Ammon's horn (tissue), 1 donor: ENCODE results near the gene PSMC5.
"Not testable (repeated sequence)": the region's sequence is repeated elsewhere in the genome, so short reads cannot be mapped to it uniquely, and the experiment has no call there.

Experiments
- DNase-seq: peaks from one replicate; pipeline ENCODE4 v3.0.0-alpha.2; 2016; ENCODE audit warnings: low spot score

The PSMC5 gene

DNA sequence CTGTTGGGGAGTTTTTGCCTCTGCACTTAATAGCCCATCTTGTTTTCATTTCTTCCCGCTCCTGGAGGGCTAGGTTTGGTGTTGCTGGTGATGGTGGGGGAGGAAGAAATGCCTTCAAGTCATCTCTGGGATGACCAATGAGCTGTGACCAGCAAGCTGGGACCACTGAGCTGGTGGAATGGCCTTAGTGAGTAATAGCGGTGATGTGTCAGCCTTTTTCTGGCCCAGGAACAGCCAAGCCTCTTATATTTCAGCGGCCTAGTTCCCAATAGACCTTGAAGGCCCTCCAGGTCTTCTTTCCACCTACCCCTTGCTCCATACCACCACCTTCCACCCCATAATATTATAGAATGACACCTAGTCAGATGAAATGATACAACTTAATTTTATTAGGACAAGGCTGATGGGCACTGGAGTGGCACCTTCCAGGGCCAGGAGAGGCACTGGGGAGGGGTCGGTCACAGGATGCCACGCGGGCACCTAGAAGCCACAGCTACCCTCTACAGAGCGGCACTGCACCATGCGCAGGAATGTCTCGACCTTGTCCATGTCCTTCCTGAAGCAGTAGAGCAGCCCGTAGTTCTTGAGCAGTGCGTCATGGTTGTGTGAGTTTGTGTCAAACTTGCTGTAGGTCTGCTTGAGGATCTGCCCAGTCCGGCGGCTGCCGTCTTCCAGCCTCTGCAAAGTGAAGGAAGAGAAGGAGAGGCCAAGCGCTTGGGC lies 44.6 kb downstream of the PSMC5 start:
- DNase-seq: not testable (repeated sequence)

DNA sequence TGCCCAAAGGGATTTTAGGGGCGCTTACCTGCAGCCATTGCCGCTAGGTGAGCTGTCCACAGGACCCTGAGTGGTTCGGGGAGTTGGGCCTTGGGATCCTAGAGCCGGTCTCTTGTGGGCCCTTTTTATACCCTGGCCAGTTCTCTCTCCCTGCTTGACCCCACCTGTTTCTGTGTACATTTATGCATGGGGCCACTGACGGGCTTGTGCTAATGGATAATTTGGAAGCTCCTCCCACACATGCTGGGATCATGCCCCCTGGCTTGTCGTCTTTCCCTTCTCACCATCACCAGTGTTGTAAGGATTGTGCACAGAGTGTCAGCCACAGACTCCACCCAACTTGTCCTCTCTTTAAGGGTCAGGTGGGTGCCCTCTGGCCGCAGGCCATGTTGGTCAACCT lies 46.3 kb downstream of the PSMC5 start, which contains the start of gene CSH2:
Gene CSH2 (minus strand): TSS at position 101 of the 400 bp plus-strand sequence. CDS start 63 bp downstream, at position 38.
- not testable (repeated sequence) for DNase-seq

DNA sequence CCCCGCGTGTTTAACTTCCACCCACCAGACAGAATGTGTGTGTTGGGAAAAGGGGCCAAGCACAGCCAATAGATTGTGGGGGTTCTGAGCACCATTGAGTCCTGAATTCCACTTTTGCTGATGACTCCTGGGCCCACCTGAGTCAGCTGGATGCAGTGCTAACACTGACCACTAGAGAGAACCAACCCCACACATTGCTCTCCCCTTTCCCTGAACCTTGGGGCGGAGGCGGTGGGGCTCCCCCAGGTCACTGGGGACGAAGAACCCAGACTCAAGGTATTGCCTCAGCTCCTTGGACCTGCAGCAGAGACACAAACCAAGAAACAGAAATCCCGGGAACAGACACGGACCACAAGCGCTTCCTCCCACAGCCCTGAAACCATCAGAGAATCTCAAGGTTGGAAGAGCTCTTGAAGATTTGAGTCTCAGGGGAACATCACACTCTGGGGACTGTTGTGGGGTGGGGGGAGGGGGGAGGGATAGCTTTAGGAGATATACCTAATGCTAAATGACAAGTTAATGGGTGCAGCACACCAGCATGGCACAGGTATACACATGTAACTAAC lies 46.9 kb downstream of the PSMC5 start:
- DNase-seq: not testable (repeated sequence)

DNA sequence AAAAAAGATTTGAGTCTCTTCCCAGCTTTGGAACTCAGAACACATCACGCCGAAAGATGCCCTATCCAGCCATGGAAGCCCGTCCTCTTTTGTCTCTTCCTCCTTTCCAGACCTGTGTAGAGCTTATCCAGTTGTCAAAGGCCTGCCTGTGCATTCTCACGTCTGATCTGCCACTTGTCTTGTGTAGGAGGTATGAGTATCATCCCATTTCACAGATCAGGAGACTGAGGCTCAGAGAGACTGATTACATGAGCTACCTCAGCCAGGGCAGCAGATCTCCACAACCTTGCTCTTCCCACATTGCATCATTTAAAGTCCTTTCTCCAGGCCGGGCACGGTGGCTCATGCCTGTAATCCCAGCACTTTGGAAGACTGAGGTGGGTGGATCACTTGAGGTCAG lies 47.5 kb downstream of the PSMC5 start:
- DNase-seq: not testable (repeated sequence)

DNA sequence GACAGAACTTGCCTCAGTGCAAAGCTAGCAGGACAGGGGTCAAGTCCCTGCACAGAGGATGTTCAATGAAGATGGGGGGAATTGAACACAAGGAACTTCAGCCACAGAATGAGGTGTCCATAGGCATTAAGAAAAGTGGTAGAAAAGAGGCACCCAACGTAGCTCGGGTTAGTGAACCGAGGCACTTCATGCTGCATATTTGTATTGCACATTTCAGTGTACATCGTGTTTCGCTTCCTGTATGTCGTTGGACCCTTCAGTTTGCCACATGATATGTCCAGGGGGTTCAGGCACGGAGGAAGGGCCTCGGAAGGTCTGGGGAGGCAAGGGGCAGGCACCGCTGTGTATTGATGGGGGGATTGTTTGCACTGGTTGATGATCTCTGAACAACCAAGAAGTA lies 51.2 kb downstream of the PSMC5 start:
- not testable (repeated sequence) for DNase-seq

DNA sequence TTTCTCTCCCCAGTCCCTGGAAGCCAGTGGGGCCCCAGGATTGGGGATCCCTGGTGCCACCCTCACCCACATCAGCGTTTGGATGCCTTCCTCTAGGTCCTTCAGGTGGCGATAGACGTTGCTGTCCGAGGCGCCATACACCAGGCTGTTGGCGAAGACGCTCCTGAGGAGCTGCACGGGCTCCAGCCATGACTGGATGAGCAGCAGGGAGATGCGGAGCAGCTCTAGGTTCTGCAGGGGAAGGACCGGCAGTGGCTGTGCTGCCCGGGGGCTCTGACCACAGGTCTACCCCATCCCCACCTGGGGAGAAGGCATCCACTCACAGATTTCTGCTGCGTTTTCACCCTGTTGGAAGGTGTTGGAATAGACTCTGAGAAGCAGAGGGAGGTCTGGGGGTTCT lies 53.5 kb downstream of the PSMC5 start:
- DNase-seq: no peak

DNA sequence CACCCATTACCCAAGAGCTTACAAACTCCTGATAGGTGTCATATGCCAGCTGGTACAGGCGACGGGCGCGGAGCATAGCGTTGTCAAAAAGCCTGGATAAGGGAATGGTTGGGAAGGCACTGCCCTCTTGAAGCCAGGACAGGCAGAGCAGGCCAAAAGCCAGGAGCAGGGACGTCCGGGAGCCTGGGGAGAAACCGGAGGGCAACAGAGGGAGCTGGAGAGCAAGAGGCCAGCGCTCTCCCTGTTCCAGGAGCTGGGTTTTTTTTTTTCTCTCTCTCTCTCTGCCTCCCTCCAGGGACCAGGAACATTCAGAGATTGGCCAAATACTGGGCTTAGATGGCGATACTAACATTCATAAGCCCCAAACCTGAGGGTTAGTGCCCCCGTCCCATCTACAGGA lies 54.1 kb downstream of the PSMC5 start:
- DNase-seq: not testable (repeated sequence)
